ENCODE measurements around the gene HTR2A.

HTR2A gene

GRCh38 chr13:46896341-46897137, at the start of gene HTR2A:
HTR2A (minus strand) TSS chr13:46897053; CDS start chr13:46895906, 1,147 bp downstream.
- Mint-ChIP-seq H3K4me1 (peaks cover 15% of the 10 kb centered on the region), H3K27me3 (peaks cover 52% of the 10 kb centered on the region), H3K27ac (no peak within 1 kb of the TSS), H3K4me3 (peak within 1 kb of the TSS; percentile 19 to 21), H3K9me3 (no peaks in the 10 kb centered on the region)
- DNase-seq (no peak), ATAC-seq (peak; percentile 36)

GRCh38 chr13:46936525-46936924, 39.7 kb upstream of the HTR2A start:
- Mint-ChIP-seq H3K9me3 (peaks cover 0 to 16% of the 10 kb centered on the region in 2 donors), H3K4me1 (no peaks in the 10 kb centered on the region), H3K27me3 (peaks cover 18% of the 10 kb centered on the region), H3K27ac (no peak overlapping the region), H3K4me3 (no peak overlapping the region)
- DNase-seq (no peak), ATAC-seq (no peak)

GRCh38 chr13:46934749-46935148, 37.9 kb upstream of the HTR2A start:
- Mint-ChIP-seq H3K27me3 (peaks cover 18% of the 10 kb centered on the region), H3K9me3 (peaks cover 0 to 8% of the 10 kb centered on the region in 2 donors), H3K27ac (no peak overlapping the region), H3K4me3 (no peak overlapping the region), H3K4me1 (no peaks in the 10 kb centered on the region)
- no peak for DNase-seq
- ATAC-seq, result no peak

DNA sequence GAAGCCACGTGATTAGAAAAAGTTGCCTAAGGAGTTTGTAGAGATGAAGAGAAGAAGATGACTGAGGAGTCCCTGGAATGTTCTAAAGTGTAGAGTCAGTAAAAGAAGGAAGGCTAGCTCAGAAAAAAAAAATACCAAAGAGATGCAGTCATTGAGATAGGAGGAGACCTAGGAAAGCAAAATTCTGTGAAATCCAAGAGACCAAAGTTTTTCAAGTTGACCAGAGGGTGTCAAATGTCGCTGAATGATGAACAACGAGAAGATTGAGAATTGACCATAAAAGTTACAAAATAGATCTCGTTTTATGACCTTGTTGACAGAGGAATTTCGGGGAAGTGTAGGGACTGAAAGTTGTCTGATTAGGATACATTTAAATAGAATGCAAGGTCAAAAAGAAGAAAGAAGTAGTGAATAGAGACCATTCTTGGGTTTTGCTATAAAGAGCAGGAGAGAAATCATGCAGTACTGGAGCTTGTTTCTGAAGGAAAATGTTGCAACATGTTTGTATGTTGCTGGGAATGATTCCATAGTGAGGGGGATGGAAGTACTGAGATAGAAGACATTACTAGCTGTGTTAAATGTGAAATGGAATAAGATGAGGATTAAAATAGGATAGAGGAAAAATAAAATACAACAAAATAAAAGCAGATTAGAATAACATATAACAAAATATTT, 30.2 kb upstream of the HTR2A start:
- Mint-ChIP-seq H3K9me3 (no peaks in the 10 kb centered on the region), H3K27me3 (no peaks in the 10 kb centered on the region), H3K4me3 (no peak overlapping the region), H3K4me1 (no peaks in the 10 kb centered on the region), H3K27ac (no peak overlapping the region)
- ATAC-seq, result no peak
- no peak for DNase-seq

GRCh38 chr13:46925486-46925885, 28.6 kb upstream of the HTR2A start:
- Mint-ChIP-seq H3K4me3 (no peak overlapping the region), H3K4me1 (no peaks in the 10 kb centered on the region), H3K27ac (no peak overlapping the region), H3K27me3 (no peaks in the 10 kb centered on the region), H3K9me3 (no peaks in the 10 kb centered on the region)
- ATAC-seq, result no peak
- no peak for DNase-seq

DNA sequence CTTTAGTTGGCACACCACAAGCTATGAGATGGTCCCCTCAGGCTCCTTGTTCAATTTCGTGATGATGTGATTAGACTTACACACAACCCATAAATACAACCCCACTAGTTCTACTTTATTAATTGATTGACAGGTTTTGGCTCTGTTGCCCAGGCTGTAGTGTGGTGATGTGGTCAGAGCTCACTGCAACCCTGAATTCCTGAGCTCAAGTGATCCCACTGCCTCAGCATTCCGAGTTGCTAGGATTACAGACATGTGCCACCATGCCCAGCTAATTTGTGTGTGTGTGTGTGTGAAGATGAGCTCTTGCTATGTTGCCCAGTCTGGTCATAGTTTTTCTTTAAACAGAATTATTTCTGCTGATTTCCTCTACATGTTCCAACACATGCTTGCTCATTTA, 17.5 kb upstream of the HTR2A start:
- H3K27me3 Mint-ChIP-seq, result peaks cover 21% of the 10 kb centered on the region
- H3K27ac Mint-ChIP-seq, result no peak overlapping the region
- no peak for DNase-seq
- no peak for ATAC-seq
- H3K4me3 Mint-ChIP-seq, result no peak overlapping the region
- no peaks in the 10 kb centered on the region for H3K4me1 Mint-ChIP-seq
- peaks cover 0 to 2% of the 10 kb centered on the region in 2 donors for H3K9me3 Mint-ChIP-seq

DNA sequence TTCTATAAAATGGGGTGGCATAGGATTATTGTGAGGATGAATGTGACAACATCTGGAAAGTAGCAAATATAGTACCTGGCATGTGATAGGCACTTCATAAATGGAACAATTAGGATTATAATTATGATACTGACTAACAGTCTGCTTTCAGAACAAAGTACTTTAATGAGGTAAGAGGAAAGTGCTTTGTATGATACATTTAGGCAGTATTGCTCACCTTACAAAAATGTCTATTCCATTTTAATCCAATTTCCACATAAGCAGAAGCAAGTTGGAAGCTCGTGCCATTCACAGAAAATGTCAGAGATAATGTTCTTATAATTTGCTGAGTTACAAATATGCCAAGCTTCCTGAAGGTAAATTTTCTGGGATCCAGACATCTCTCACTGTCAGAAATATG, 16.9 kb upstream of the HTR2A start:
- Mint-ChIP-seq H3K4me1 (no peaks in the 10 kb centered on the region), H3K27ac (no peak overlapping the region), H3K27me3 (peaks cover 21% of the 10 kb centered on the region), H3K9me3 (no peaks in the 10 kb centered on the region), H3K4me3 (no peak overlapping the region)
- ATAC-seq (no peak), DNase-seq (no peak)

GRCh38 chr13:46909042-46909441, 12.2 kb upstream of the HTR2A start:
- DNase-seq, result no peak
- no peak overlapping the region for H3K4me3 Mint-ChIP-seq
- ATAC-seq, result no peak
- no peaks in the 10 kb centered on the region for H3K9me3 Mint-ChIP-seq
- no peaks in the 10 kb centered on the region for H3K4me1 Mint-ChIP-seq
- no peak overlapping the region for H3K27ac Mint-ChIP-seq
- peaks cover 13% of the 10 kb centered on the region for H3K27me3 Mint-ChIP-seq

DNA sequence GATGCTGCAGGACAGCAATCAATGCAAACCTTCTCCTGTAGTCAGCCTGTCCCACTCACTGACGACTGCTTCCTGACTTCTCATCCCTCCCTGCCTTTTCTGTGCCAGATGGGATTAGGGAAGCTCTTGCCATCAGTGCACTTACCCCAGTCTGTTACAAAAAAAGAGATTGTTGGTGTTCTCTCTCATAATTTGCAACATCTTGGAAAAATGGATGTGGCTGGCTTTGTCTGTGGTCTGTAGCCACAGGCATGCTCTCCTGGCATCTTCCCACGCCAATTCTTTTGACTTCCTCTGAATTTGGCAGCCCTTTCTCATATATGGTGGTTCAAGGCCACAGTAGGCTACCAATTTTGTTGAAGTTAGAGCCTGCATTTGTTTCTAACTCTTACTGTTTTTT, 11.6 kb upstream of the HTR2A start:
- ATAC-seq (no peak), DNase-seq (no peak)
- H3K9me3 Mint-ChIP-seq, result no peaks in the 10 kb centered on the region
- H3K4me1 Mint-ChIP-seq, result no peaks in the 10 kb centered on the region
- H3K27ac Mint-ChIP-seq, result no peak overlapping the region
- no peak overlapping the region for H3K4me3 Mint-ChIP-seq
- peaks cover 13% of the 10 kb centered on the region for H3K27me3 Mint-ChIP-seq

DNA sequence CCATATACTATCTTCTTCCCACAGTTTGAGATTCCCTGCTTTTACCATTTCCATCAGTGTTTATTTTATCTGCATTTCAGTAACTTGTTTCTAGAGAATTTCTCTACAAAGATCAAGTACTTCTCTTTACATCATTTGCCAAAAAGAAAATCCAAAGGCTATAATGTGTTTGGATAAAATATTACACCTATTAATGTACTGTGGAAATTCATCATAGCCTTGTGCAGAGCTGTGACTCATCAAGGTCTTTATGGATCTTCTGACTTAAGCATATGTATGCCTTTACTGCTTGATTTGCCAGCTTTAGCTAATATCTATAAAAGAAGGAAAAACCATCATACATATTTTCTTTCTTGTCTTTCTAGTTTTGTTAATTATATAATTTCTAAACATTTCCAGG, 9.6 kb upstream of the HTR2A start:
- H3K4me1 Mint-ChIP-seq, result no peaks in the 10 kb centered on the region
- H3K27me3 Mint-ChIP-seq, result peaks cover 13% of the 10 kb centered on the region
- ATAC-seq (no peak), DNase-seq (no peak)
- H3K9me3 Mint-ChIP-seq, result no peaks in the 10 kb centered on the region
- no peak overlapping the region for H3K4me3 Mint-ChIP-seq
- H3K27ac Mint-ChIP-seq, result no peak overlapping the region

GRCh38 chr13:46905249-46905648, 8.4 kb upstream of the HTR2A start:
- ATAC-seq, result no peak
- Mint-ChIP-seq H3K27me3 (peaks cover 5% of the 10 kb centered on the region), H3K27ac (no peak overlapping the region), H3K4me3 (no peak overlapping the region), H3K4me1 (no peaks in the 10 kb centered on the region), H3K9me3 (no peaks in the 10 kb centered on the region)
- DNase-seq, result no peak

DNA sequence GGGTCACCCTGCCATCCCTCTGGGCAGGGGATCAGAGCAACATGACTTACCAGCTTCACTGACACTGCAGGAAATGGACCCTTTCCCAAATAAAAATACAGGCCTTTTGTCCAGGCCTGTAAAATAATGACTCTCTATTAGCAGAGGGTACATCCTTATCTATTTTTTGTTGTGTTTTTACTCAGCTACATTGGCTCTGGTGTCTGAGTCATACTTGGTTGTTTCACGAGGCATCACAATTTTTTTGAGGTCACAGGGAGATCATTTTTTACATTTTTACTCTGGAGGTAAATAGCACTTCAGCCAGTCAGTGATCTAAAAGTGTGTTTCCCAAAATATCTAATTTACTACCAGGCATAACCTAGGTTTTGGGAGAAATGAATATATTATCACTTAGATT, 6.9 kb upstream of the HTR2A start:
- no peaks in the 10 kb centered on the region for H3K9me3 Mint-ChIP-seq
- no peak overlapping the region for H3K27ac Mint-ChIP-seq
- no peaks in the 10 kb centered on the region for H3K4me1 Mint-ChIP-seq
- ATAC-seq, result no peak
- DNase-seq, result no peak
- H3K27me3 Mint-ChIP-seq, result no peaks in the 10 kb centered on the region
- H3K4me3 Mint-ChIP-seq, result no peak overlapping the region

DNA sequence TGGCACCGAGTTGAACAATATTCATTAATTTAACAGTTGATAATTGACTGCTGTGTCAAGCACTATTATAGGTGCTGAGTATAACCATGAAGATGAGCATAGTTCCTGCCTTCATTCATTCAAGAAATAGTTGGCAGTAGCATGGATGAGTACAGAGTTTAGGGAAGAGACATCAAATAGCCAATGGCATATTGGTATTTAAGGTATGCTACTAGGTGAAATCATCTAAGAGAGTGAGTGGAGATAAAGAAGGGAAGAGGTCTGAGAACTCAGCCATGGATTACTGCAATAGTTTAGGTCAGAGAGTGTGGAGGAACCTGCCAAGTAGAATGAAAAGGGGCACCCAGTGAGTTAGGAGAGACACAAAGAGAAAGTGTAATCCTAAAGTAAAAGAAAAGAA, 4.9 kb upstream of the HTR2A start:
- Mint-ChIP-seq H3K27ac (no peak overlapping the region), H3K4me3 (no peak overlapping the region), H3K4me1 (peaks cover 3% of the 10 kb centered on the region), H3K9me3 (no peaks in the 10 kb centered on the region), H3K27me3 (peaks cover 14% of the 10 kb centered on the region)
- DNase-seq, result no peak
- ATAC-seq, result no peak

DNA sequence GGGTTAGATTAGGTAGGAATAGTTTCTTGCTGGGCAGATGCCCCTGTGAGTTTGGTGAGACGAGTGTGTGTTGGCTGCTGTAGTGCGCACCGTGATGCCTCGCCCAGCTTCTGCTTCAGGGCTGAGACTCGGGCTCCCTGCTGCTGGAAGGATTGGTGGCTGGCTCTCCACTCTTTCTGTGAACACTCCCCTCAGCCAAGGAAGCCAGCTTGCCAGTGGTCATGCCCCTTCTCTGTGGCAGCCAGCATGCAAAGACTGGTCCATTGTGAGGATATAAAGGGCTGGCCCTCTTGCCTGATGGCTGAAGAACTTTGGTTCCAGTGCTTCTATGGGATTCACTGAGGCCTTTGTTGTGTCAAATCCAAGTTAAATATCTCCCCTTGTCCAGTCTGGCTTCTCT, 2.9 kb upstream of the HTR2A start:
- H3K9me3 Mint-ChIP-seq, result no peaks in the 10 kb centered on the region
- H3K27me3 Mint-ChIP-seq, result peaks cover 20% of the 10 kb centered on the region
- no peak for ATAC-seq
- H3K4me3 Mint-ChIP-seq, result no peak overlapping the region
- DNase-seq, result no peak
- no peak overlapping the region for H3K27ac Mint-ChIP-seq
- H3K4me1 Mint-ChIP-seq, result peaks cover 6% of the 10 kb centered on the region

GRCh38 chr13:46895381-46895780, 1.5 kb downstream of the HTR2A start:
- H3K27ac Mint-ChIP-seq, result no peak overlapping the region
- peaks cover 64% of the 10 kb centered on the region for H3K27me3 Mint-ChIP-seq
- H3K4me1 Mint-ChIP-seq, result peaks cover 15% of the 10 kb centered on the region
- H3K9me3 Mint-ChIP-seq, result no peaks in the 10 kb centered on the region
- H3K4me3 Mint-ChIP-seq, result no peak overlapping the region
- DNase-seq (no peak), ATAC-seq (no peak)

DNA sequence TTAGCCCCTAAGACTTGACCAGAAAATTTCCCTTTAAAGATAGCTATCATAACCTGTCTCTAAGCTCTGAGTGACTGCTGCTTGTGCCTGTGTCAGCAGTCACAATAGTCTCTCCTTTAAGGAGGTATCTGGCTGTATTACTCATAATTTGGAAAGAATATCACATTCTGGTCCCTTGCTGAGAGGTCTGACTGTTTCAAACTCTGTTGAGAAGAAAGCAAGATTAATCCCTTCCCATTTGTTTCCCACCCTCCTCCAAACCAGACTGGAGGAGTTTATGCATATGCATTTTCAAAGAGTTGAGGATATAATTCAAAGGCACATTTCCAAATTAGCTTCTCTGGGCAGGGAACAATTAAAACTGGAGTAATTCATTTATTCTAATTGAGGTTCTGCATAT, 2.3 kb downstream of the HTR2A start:
- peaks cover 15% of the 10 kb centered on the region for H3K4me1 Mint-ChIP-seq
- peak overlapping the region; percentile 33 to 80 for H3K4me3 Mint-ChIP-seq
- H3K27me3 Mint-ChIP-seq, result peaks cover 72% of the 10 kb centered on the region
- DNase-seq (no peak), ATAC-seq (peak; percentile 24)
- H3K27ac Mint-ChIP-seq, result no peak overlapping the region
- no peaks in the 10 kb centered on the region for H3K9me3 Mint-ChIP-seq

Measured in stimulated activated naive CD8-positive, alpha-beta T cell treated with anti-CD3 and anti-CD28 coated beads, Interleukin-15, amount 100 ng/mL, for 72 hours (primary cell).